HEK293 (cell line): Measurements from ENCODE around the gene CCDC110.
A peak's percentile ranks its signal among the peaks of the same experiment; 100 is the strongest.

Experiments used
- CTCF ChIA-PET: fragments of 350-600 bp; formaldehyde crosslinking; extraction: SDS; loops from one replicate; lab custom pipeline; 2021; ENCODE audit warnings: antibody characterized with exemption; lab: Yijun Ruan, JAX
- POLR2A ChIA-PET: fragments of 300-600 bp; formaldehyde crosslinking; extraction: SDS; loops from one replicate; lab custom pipeline; 2020; ENCODE audit warnings: antibody characterized with exemption, inconsistent platforms; lab: Yijun Ruan, JAX
- H3K27ac ChIP-seq: fragments of 200-500 bp; sonication (Bioruptor generic); 2 replicates; pipeline ENCODE4 v1.5.1; 2014; ENCODE audit warnings: low read depth, low read length, control low read depth, inconsistent platforms; ENCODE audit errors: extremely low read depth
- H3K36me3 ChIP-seq, 2 experiments: fragments of 200-500 bp in 1 of 2; sonication (Bioruptor generic) in 1 of 2; 1 replicate in 1 of 2; 2 replicates in 1 of 2; pipeline ENCODE4 v1.5.1; 2014 to 2017; ENCODE audit warnings: inconsistent platforms in 2 of 2, low read length in 2 of 2; ENCODE audit not compliant: control insufficient read depth in 2 of 2, insufficient read depth in 1 of 2
- H3K4me1 ChIP-seq: fragments of 200-500 bp; sonication (Bioruptor generic); 2 replicates; pipeline ENCODE4 v1.5.1; 2014; ENCODE audit warnings: mild to moderate bottlenecking, low read length, inconsistent platforms; ENCODE audit not compliant: control insufficient read depth, insufficient read depth
- H3K4me3 ChIP-seq: 2 replicates; pipeline ENCODE4 v1.5.1; 2011; ENCODE audit warnings: low read depth, mild to moderate bottlenecking, control low read depth, low read length, moderate library complexity
- H3K9me3 ChIP-seq: fragments of 200-500 bp; sonication (Bioruptor generic); 2 replicates; pipeline ENCODE4 v1.5.1; 2014; ENCODE audit warnings: low read depth, low read length, inconsistent platforms; ENCODE audit not compliant: control insufficient read depth, insufficient read depth
- MEIS1 ChIP-seq: sonication (generic); formaldehyde crosslinking; IDR thresholded peaks from 2 replicates; pipeline ENCODE4 v1.8.1; 2022; ENCODE audit warnings: missing genetic modification reagents, mild to moderate bottlenecking, borderline replicate concordance
- PRDM1 ChIP-seq: fragments of 450-650 bp; formaldehyde crosslinking; IDR thresholded peaks from 2 replicates; pipeline ENCODE4; 2016; ENCODE audit warnings: missing biosample characterization, missing genetic modification characterization
- RBAK ChIP-seq: fragments of 450-650 bp; formaldehyde crosslinking; IDR thresholded peaks from 2 replicates; pipeline ENCODE4 v1.5.1; 2016; ENCODE audit warnings: missing biosample characterization, missing genetic modification characterization
- SALL2 ChIP-seq: fragments of 450-650 bp; formaldehyde crosslinking; IDR thresholded peaks from 2 replicates; pipeline ENCODE4 v1.5.0; 2017; ENCODE audit warnings: missing biosample characterization, mild to moderate bottlenecking, missing genetic modification characterization, borderline replicate concordance
- SETDB1 ChIP-seq: IDR thresholded peaks from one replicate; pipeline ENCODE4 v1.6.1; 2017; ENCODE audit warnings: mild to moderate bottlenecking, low read length, moderate library complexity, mixed read lengths; ENCODE audit not compliant: insufficient read length
- SP2 ChIP-seq: fragments of 450-650 bp; formaldehyde crosslinking; IDR thresholded peaks from 2 replicates; pipeline ENCODE4 v1.5.1; 2016; ENCODE audit warnings: missing biosample characterization, missing genetic modification characterization
- TRIM28 ChIP-seq: IDR thresholded peaks from 2 replicates; pipeline ENCODE4 v1.6.1; 2011; ENCODE audit warnings: low read length, control low read depth, borderline replicate concordance
- ZNF121 ChIP-seq: fragments of 450-650 bp; formaldehyde crosslinking; IDR thresholded peaks from 2 replicates; pipeline ENCODE4 v1.5.1; 2016; ENCODE audit warnings: missing biosample characterization, missing genetic modification characterization
- ZNF184 ChIP-seq: fragments of 450-650 bp; IDR thresholded peaks from 2 replicates; pipeline ENCODE4 v1.5.1; 2018; ENCODE audit warnings: missing biosample characterization, mild to moderate bottlenecking, missing genetic modification characterization
- ZNF223 ChIP-seq: fragments of 450-650 bp; formaldehyde crosslinking; IDR thresholded peaks from 2 replicates; pipeline ENCODE4 v1.5.1; 2016; ENCODE audit warnings: missing biosample characterization, missing genetic modification characterization
- ZNF248 ChIP-seq: fragments of 450-650 bp; formaldehyde crosslinking; IDR thresholded peaks from 2 replicates; pipeline ENCODE4 v1.5.1; 2017; ENCODE audit warnings: missing biosample characterization, missing genetic modification characterization
- ZNF266 ChIP-seq: fragments of 450-650 bp; formaldehyde crosslinking; IDR thresholded peaks from 2 replicates; pipeline ENCODE4 v1.5.1; 2016; ENCODE audit warnings: missing biosample characterization, missing genetic modification characterization, low read depth
- ZNF311 ChIP-seq: fragments of 450-650 bp; formaldehyde crosslinking; IDR thresholded peaks from 2 replicates; pipeline ENCODE4 v1.5.1; 2017; ENCODE audit warnings: missing biosample characterization, missing genetic modification characterization, borderline replicate concordance
- ZNF394 ChIP-seq: fragments of 450-650 bp; formaldehyde crosslinking; IDR thresholded peaks from 2 replicates; pipeline ENCODE4 v1.5.1; 2016; ENCODE audit warnings: missing biosample characterization, missing genetic modification characterization, mild to moderate bottlenecking, moderate library complexity, borderline replicate concordance
- ZNF433 ChIP-seq: fragments of 450-650 bp; formaldehyde crosslinking; IDR thresholded peaks from 2 replicates; pipeline ENCODE4 v1.5.1; 2016; ENCODE audit warnings: missing biosample characterization, missing genetic modification characterization, low read depth
- ZNF571 ChIP-seq: fragments of 450-650 bp; formaldehyde crosslinking; IDR thresholded peaks from 2 replicates; pipeline ENCODE4 v1.5.0; 2017; ENCODE audit warnings: missing biosample characterization, missing genetic modification characterization
- ZNF610 ChIP-seq: fragments of 450-650 bp; formaldehyde crosslinking; IDR thresholded peaks from 2 replicates; pipeline ENCODE4 v1.5.1; 2016; ENCODE audit warnings: missing biosample characterization, missing genetic modification characterization, borderline replicate concordance
- ZNF621 ChIP-seq: fragments of 450-650 bp; formaldehyde crosslinking; IDR thresholded peaks from 2 replicates; pipeline ENCODE4 v1.5.1; 2017; ENCODE audit warnings: missing biosample characterization, missing genetic modification characterization
- ZNF629 ChIP-seq: fragments of 450-650 bp; formaldehyde crosslinking; IDR thresholded peaks from 2 replicates; pipeline ENCODE4 v1.5.1; 2017; ENCODE audit warnings: missing biosample characterization, missing genetic modification characterization
- ZNF660 ChIP-seq: fragments of 450-650 bp; IDR thresholded peaks from 2 replicates; pipeline ENCODE4 v1.5.1; 2018; ENCODE audit warnings: missing biosample characterization, mild to moderate bottlenecking, missing genetic modification characterization
- ZNF76 ChIP-seq: fragments of 450-650 bp; formaldehyde crosslinking; IDR thresholded peaks from 2 replicates; pipeline ENCODE4; 2016; ENCODE audit warnings: low read depth, missing biosample characterization, missing genetic modification characterization, borderline replicate concordance
- ZNF843 ChIP-seq: fragments of 450-650 bp; formaldehyde crosslinking; IDR thresholded peaks from 2 replicates; pipeline ENCODE4 v1.5.1; 2016; ENCODE audit warnings: missing biosample characterization, missing genetic modification characterization
- ZXDB ChIP-seq: fragments of 450-650 bp; formaldehyde crosslinking; IDR thresholded peaks from 2 replicates; pipeline ENCODE4 v1.5.1; 2016; ENCODE audit warnings: missing biosample characterization, missing genetic modification characterization
- TF ChIP-seq, protein P1 (sequence below): fragments of 450-650 bp; formaldehyde crosslinking; IDR thresholded peaks from 2 replicates; pipeline ENCODE4 v1.5.1; 2016; ENCODE audit warnings: missing biosample characterization, missing genetic modification characterization
- TF ChIP-seq, protein P2 (sequence below): fragments of 450-650 bp; formaldehyde crosslinking; IDR thresholded peaks from 2 replicates; pipeline ENCODE4 v1.5.1; 2016; ENCODE audit warnings: missing biosample characterization, missing genetic modification characterization

Gene CCDC110

DNA sequence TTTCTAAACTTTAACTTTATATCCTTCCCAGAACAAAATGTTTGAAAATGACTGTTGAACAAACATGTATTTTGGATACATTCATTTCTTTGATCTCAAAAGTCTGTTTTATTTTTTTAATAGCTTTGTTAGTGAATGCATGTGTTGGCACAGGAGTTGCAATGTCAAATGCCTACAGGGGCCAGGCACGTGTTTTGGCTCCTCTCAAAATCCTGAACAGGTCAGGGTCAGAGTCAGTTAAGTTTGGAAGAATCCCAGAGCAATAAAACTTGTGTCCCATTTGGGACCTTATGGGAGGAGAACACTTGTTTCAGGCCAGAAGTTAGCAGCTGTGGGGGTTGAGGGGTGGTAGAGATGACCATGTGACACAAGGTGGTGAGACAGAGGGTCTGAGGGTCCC lies 29.0 kb upstream of the CCDC110 start:
- Histone ChIP-seq H3K4me3 (no peak overlapping the region), H3K9me3 (no peaks in the 10 kb centered on the region), H3K27ac (no peak overlapping the region), H3K36me3 (peaks cover 0 to 16% of the 10 kb centered on the region in 2 experiments; a peak in 1 of 3 replicates), H3K4me1 (0 out of 2 replicates have a peak, but pooled peaks cover 2% of the 10 kb centered on the region)
- ChIA-PET POLR2A (no interaction called here), CTCF (interaction anchor here (0.7 kb wide), 1 partner anchor 521 kb away, joined by 4 read pairs; no protein-coding TSS in a partner anchor)
- TF ChIP-seq ZNF660 (tag by site-specific recombination) (no peak), TRIM28 (no peak), ZNF394 (tag by site-specific recombination) (no peak), SP2 (tag by site-specific recombination) (no peak), ZNF843 (no peak), ZNF311 (tag by site-specific recombination) (no peak), MEIS1 (CRISPR knock-in tag) (no peak)
- TF ChIP-seq, protein P1, sequence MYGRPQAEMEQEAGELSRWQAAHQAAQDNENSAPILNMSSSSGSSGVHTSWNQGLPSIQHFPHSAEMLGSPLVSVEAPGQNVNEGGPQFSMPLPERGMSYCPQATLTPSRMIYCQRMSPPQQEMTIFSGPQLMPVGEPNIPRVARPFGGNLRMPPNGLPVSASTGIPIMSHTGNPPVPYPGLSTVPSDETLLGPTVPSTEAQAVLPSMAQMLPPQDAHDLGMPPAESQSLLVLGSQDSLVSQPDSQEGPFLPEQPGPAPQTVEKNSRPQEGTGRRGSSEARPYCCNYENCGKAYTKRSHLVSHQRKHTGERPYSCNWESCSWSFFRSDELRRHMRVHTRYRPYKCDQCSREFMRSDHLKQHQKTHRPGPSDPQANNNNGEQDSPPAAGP (tag by site-specific recombination), result no peak

DNA sequence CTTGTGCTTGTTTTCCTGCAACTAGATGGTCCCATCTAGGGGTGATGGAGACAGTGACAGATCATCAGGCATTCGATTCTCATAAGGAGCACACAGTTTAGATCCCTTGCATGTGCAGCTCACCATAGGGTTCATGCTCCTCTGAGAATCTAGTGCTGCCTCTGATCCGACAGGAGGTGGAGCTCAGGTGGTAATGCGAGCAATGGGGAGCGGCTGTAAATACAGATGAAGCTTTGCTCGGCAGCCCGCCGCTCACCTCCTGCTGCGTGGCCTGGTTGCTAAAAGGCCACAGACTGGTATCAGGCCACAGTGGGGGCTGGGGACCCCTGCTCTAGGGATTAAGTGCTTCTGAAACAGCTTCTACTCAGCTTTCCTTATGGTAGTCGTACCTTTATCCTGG lies 28.5 kb upstream of the CCDC110 start:
- H3K36me3 ChIP-seq, result peaks cover 0 to 16% of the 10 kb centered on the region in 2 experiments; a peak in 1 of 3 replicates
- no peak overlapping the region for H3K4me3 ChIP-seq
- ChIA-PET CTCF (interaction anchor here (0.7 kb wide), 1 partner anchor 522 kb away, joined by 4 read pairs; no protein-coding TSS in a partner anchor), POLR2A (no interaction called here)
- H3K9me3 ChIP-seq, result no peaks in the 10 kb centered on the region
- TF ChIP-seq ZNF621 (tag by site-specific recombination) (no peak), ZNF610 (tag by site-specific recombination) (peak; percentile 99)
- TF ChIP-seq, all 188 proteins: peak for 1
- Histone ChIP-seq H3K27ac (no peak overlapping the region), H3K4me1 (0 out of 2 replicates have a peak, but pooled peaks cover 2% of the 10 kb centered on the region)

DNA sequence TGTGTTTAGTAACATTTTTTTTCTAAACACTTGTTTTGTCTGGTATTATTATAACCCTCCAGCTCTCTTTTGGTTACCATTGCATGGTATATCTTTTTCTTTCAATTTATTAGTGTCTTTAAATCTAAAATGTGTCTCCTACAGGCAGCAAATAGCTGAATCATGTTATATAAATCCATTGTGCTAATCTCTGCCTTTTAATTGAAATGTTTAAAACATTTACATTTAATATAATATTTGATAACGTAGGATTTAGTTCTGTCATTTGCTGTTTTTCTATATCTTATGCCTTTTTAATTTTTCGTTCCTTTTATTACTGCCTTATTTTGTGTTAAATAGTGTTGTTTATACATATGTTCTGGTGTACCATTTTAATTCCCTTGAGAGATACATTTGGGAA lies 17.1 kb upstream of the CCDC110 start:
- ChIA-PET POLR2A (no interaction called here), CTCF (interaction anchor here (0.6 kb wide), 1 partner anchor 106 kb away, joined by 3 read pairs; no protein-coding TSS in a partner anchor)
- H3K4me1 ChIP-seq, result no peaks in the 10 kb centered on the region
- no peak overlapping the region for H3K27ac ChIP-seq
- H3K36me3 ChIP-seq, result no peaks in the 10 kb centered on the region
- TF ChIP-seq ZNF248 (tag by site-specific recombination) (no peak), SETDB1 (peak; percentile 91)
- H3K9me3 ChIP-seq, result no peaks in the 10 kb centered on the region
- H3K4me3 ChIP-seq, result no peak overlapping the region

DNA sequence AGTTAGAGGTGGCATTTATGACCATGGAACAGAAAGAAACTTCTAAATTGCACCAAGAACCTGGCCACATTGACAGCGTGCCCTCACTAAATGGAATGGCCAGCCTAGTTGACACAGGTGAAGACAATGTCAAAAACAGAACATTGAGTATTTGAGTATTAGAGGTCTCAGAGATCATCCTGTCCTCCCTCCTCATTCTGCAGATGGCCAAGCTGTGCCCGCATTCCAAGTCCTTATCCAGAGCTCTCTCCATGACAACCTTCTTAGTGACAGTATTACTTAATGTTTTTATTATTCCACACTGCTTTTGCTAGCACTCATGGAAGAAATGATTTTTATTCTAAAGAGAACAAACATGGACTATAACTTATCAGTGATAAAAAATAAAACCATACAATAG lies 9.9 kb upstream of the CCDC110 start:
- POLR2A ChIA-PET, result no interaction called here

More for the DNA sequence above, 9.9 kb upstream of the CCDC110 start:
- H3K36me3 ChIP-seq, result no peaks in the 10 kb centered on the region
- no peak overlapping the region for H3K27ac ChIP-seq
- CTCF ChIA-PET, result no interaction called here
- no peaks in the 10 kb centered on the region for H3K4me1 ChIP-seq
- H3K9me3 ChIP-seq, result no peaks in the 10 kb centered on the region
- H3K4me3 ChIP-seq, result no peak overlapping the region
- TF ChIP-seq SALL2 (tag by site-specific recombination), result no peak
- TF ChIP-seq ZNF76 (tag by site-specific recombination), result no peak
- no peak for TF ChIP-seq PRDM1 (tag by site-specific recombination)
- TF ChIP-seq ZNF571 (tag by site-specific recombination), result no peak
- TF ChIP-seq ZNF223, result no peak
- TF ChIP-seq, protein P2, sequence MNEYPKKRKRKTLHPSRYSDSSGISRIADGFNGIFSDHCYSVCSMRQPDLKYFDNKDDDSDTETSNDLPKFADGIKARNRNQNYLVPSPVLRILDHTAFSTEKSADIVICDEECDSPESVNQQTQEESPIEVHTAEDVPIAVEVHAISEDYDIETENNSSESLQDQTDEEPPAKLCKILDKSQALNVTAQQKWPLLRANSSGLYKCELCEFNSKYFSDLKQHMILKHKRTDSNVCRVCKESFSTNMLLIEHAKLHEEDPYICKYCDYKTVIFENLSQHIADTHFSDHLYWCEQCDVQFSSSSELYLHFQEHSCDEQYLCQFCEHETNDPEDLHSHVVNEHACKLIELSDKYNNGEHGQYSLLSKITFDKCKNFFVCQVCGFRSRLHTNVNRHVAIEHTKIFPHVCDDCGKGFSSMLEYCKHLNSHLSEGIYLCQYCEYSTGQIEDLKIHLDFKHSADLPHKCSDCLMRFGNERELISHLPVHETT (tag by site-specific recombination), result no peak
- TF ChIP-seq ZNF121 (tag by site-specific recombination), result no peak
- no peak for TF ChIP-seq ZNF629 (tag by site-specific recombination)
- no peak for TF ChIP-seq ZNF394 (tag by site-specific recombination)
- no peak for TF ChIP-seq ZNF433 (tag by site-specific recombination)
- TF ChIP-seq ZXDB (tag by site-specific recombination), result no peak
- TF ChIP-seq ZNF266 (tag by site-specific recombination), result no peak
- TF ChIP-seq ZNF184 (tag by site-specific recombination), result no peak
- TF ChIP-seq RBAK (tag by site-specific recombination), result no peak
